GM13976 (cell line): ENCODE measurements around the gene DUSP12.

Source experiments
- DNase-seq: peaks from one replicate; pipeline ENCODE4 v3.0.0; 2012; ENCODE audit warnings: low spot score
- CTCF ChIP-seq: IDR thresholded peaks from 2 replicates; pipeline ENCODE4 v1.5.1; 2012; ENCODE audit warnings: borderline replicate concordance, mild to moderate bottlenecking; ENCODE audit not compliant: insufficient read depth; ENCODE audit errors: extremely low read depth, missing control alignments, control extremely low read depth
- in situ Hi-C: fragments of 300-500 bp; cut with MboI; formaldehyde crosslinking; loops from one replicate; pipeline ENCODE4 v1.12.0; 2022; ENCODE audit warnings: low sequenced_read_pairs, mixed read lengths, inconsistent platforms; ENCODE audit not compliant: unreplicated experiment

DUSP12 gene

DNA sequence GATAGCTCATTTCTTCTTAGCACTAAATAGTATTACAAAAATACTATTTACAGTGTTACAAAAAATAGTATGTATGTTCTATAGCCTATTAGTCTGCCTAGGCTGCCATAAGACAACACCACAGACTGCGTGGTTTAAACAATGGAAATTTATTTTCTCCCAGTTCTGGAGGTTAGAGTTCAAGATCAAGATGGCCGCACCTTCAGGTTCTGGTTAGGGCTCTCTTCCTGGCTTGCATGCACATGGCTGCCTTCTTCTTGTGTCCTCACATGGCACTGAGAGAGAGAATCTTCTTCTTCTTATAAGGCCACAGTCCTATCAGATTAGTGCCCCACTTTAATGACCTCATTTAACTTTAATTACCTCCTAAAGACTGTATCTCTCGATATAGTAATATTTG, 20.7 kb downstream of the DUSP12 start:
- in situ Hi-C loops, result no loop called here
- TF ChIP-seq CTCF, result no peak
- no peak for DNase-seq

DNA sequence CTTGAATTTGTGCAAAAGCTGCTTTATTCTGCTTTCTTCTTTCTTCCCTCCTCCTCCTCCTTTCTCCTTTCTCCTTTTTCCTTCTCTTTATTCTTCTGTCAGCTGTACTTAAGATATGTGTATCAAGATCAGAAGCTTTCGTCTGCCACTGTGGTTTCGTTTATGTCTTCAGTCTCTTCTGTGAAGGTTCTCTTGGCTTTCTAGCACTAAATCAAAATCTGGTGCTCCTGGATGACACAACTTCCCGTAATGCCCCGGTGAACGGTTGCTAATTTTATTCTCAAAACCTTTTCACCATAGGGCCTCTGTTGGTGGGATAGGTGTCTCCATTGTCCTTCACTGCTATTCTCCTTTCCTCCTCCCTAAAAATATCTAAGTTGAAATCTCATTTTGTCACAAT, 21.6 kb downstream of the DUSP12 start:
- in situ Hi-C loops, result no loop called here
- TF ChIP-seq CTCF, result no peak

DNA sequence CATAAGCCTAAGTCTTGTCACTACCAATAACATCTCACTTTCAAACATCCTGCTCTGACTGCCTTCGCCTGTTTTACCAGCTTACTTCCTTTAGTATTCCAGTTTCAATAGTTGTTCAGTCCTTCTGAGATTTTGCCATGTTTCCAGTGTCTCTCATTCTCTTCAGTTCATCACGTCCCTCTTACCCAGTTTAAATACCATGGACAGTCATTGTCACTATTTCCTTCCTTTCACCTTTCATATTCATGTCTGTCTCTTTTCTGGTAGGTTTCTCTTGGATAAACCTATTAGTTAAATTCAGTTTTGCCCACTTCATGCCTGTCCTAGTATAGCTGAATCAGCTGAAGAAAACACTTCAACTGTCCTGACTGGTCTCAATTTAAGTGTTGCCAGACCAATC, 22.4 kb downstream of the DUSP12 start:
- no peak for DNase-seq
- TF ChIP-seq CTCF, result no peak
- in situ Hi-C loops, result no loop called here

More for the DNA sequence above, 21.6 kb downstream of the DUSP12 start:
- no peak for DNase-seq

GRCh38 chr1:161772397-161772796, 22.8 kb downstream of the DUSP12 start:
- in situ Hi-C loops, result no loop called here
- no peak for DNase-seq
- no peak for TF ChIP-seq CTCF

GRCh38 chr1:161773791-161774190, 24.2 kb downstream of the DUSP12 start:
- in situ Hi-C loops, result no loop called here
- TF ChIP-seq CTCF, result no peak
- DNase-seq, result no peak

GRCh38 chr1:161777261-161777660, 27.7 kb downstream of the DUSP12 start:
- in situ Hi-C loops, result no loop called here
- TF ChIP-seq CTCF, result no peak
- no peak for DNase-seq

DNA sequence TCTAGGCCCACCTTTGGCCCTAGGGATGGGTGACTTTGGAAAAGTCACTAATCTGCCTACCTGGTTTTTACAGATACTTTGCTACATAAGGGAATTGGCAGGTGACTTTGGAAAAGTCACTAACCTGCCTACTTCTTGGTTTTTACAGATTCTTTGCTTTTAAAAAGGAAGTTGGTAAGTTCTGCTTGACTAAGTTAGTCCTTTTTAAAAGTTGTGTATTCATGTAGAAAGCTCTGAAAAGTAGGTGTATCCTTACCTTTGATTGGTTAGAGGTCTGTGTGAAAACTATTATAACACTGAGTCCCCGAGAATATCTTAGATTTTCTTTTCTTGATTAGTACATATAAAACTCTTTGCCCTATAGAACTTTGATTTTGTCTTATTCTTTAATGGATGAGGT, 28.9 kb downstream of the DUSP12 start:
- no peak for TF ChIP-seq CTCF
- in situ Hi-C loops, result no loop called here
- DNase-seq, result no peak
